ENCODE data around the gene TMEM126B. TPM values are rescaled to one million over a fixed set of nuclear protein-coding genes. Genes with fewer than 3 reads are reported as not detected.
A peak's percentile ranks its signal among the peaks of the same experiment; 100 is the strongest.
"Not testable (repeated sequence)": the region's sequence is repeated elsewhere in the genome, so short reads cannot be mapped to it uniquely, and the experiment has no call there.

Gene TMEM126B
- total RNA-seq, 1 experiment from 2014 or later, result 88.7 TPM

GRCh38 chr11:85647604-85648299 lies 19.4 kb downstream of the TMEM126B start, which contains the start of gene TMEM126A:
TMEM126A (plus strand) TSS chr11:85647967; CDS start chr11:85650256, 2,289 bp downstream.
- DNase-seq (ENCODE audit: low read depth), result peak; percentile 86

DNA sequence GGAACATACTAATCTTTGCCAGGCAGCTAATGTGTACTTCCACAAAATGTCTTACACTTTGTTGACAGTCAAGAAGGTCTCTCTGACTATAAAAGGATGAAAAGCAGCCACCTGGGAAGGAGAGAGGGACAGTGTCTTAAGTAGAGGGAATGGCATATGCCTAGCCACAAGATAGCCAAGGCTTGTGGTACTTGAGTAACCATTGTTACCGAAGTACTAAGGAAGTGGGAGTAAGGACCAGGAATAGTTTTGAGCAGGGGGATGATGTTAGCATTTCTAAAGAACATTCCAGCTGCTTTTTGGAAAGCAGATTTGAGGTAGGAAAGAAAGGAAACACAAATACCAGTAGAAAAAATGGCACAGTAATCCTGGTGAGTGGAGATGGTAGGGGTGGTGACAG lies 22.7 kb downstream of the TMEM126B start:
- no peak for DNase-seq (ENCODE audit: low read depth)

DNA sequence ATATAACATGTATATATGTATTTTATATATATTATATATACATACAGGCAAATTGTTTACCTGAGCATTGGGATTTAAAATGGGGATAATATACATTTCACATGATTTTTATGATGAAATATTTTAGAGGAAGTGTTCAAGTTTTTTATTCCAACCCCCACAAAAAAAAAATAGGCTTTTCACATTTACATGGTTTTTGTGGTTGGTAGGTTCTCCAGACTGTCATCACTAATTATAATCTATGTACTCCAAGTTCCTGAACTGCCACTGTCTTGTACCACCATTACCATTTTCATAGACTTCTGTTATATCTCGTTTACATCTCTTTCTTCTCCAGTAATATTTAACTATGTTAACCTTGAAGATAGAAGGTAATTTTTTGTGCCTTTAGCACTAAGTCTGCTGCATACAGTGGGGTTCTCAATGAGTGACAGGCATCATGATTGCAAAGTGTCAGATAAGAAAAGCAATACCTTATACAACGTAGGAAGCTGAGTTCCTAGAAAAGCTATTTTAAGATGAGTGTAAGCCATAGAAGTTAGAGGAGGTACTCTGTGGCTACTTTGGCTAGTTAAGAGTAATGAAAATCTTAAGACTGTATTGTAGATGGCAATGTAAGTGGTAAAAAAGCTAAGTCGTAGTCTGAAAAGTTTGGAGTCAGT lies 24.5 kb downstream of the TMEM126B start:
- DNase-seq (ENCODE audit: low read depth), result no peak

DNA sequence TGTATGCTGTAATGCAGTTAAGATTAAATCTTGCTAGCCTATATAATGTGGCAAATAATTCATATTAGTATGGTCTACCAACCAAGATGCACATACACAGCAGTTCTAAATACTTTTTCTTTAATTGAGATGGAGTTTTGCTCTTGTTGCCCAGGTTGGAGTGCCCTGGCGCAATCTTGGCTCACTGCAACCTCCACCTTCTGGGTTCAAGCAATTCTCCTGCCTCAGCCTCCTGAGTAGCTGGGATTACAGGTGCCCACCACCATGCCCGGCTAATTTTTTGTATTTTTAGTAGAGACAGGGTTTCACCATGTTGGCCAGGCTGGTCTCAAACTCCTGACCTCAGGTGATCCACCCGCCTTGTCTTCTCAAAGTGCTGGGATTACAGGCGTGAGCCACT lies 25.9 kb downstream of the TMEM126B start:
- not testable (repeated sequence) for DNase-seq (ENCODE audit: low read depth)

DNA sequence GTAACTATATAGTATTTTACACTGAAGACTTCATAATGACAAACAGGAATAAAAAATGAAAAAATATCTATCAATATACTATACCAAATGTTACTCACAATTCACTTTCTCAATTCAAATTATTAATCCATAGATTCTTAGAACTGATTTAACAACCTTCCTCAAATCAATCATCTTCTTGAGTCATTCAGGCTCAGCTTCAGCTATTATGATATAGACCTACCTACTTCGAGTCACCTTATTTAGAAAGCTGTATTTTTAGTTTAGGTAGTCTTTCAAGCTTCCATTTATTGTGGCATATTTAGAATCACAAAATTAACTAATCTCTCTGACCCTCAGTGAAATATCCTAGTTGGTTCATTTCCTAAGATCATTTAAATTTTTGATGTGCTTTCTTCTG lies 28.4 kb downstream of the TMEM126B start:
- DNase-seq (ENCODE audit: low read depth), result no peak

- no peak for DNase-seq (ENCODE audit: low read depth)
These were observed 29.8 kb downstream of the TMEM126B start for GRCh38 chr11:85658180-85658579.

DNA sequence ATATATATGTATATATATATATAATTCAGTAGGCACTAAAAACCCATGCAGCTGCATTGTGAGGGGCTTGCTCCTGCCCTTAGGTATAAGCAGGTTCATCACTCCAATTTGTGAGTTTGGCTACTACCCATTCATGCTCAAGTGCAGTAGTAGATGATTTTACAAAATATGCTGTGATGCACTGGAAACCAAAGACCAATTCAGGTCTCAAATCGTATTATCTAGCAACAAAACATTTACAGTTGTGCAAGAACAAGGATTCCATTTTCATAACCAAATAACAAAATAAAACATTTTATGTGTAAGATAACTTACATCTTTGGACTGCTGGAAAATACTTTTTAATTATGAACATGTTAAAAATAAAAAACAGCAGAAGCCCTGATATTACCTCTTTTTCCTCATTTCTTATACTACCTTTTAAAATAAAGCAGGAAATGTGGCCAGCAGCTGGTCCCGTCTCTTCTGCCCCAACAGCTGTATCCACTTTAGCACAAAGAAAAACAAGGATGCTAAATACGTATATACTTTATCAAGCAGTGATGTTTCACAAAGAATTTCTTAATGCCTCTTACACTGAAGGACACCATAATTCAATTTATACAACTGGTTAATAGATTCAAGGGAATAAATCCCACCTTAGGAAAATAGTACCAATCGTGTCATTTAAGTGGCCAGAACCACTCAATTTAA lies 33.7 kb downstream of the TMEM126B start:
- no peak for DNase-seq (ENCODE audit: low read depth)

DNA sequence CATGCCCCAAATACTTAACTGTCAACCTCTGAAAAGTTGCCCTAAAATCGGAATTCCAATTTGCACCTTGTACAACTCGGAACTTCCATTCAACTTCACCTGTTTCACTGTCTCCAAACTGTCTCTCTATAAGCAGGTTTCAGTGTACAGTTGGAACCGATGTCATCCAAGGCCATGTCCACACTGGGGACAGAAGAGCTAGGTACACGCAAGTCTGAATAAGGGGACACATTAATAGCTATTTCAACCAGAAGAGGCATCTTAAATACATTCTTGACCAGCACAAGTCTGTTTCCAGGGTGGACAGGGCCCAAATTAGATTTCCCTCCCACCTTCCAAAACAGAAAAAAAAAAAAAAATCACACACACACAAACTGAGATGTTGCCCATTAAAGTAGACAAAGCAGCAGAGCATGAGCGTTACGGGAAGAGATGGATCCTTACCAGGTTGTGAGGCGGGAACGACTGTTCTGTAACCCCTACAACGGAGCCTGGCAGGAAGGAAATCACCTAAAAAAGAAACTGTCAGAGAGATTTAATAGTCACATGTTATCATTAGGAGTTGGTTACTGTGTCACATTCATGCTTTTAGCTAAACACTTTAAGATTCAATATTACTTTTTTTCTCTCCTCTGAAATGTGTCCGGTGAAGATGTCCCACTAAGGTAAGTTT lies 34.8 kb downstream of the TMEM126B start:
- no peak for DNase-seq (ENCODE audit: low read depth)

DNA sequence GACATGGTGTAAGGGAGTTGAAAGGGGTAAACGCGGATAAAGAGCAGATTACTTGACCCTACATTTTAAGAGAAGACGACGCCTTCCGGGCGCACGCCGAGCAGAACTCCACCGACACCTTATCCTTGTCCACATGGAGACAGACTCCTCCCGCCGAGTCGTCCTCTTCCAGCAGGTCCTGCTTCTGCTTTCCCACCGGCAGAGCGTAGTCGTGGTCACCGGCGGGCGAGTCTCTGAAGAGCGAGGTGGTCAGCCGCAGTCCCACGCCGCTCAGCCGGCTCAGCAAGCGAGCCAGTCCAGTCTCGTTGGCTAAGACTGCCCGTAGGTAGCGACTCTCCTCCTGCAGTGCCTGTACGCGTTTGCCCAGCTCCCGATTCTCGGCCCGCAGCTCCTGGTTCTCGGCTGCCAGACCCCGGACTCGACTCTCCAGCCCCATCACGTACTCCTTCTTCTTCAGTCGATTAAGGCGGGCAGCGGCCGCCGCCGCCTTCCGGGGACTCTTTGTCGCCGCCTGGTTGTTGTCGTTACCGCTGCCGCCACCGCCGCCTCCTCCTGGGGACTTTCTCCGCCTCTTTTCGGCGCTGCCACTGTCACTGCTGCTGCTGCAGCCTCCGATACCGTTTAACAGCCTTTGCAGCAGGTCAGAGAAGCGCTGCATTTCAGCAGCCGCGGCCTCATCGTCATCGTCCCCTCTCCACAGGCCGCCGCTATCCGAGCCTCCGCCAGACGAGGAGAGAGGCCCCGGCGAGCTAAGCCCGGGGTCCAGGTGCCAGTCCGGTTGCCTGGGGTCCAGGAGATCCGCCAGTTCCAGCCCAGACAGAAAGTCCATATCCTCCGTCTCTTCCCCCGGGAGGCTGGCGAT lies 35.6 kb downstream of the TMEM126B start:
- DNase-seq (ENCODE audit: low read depth), result peak; percentile 65

DNA sequence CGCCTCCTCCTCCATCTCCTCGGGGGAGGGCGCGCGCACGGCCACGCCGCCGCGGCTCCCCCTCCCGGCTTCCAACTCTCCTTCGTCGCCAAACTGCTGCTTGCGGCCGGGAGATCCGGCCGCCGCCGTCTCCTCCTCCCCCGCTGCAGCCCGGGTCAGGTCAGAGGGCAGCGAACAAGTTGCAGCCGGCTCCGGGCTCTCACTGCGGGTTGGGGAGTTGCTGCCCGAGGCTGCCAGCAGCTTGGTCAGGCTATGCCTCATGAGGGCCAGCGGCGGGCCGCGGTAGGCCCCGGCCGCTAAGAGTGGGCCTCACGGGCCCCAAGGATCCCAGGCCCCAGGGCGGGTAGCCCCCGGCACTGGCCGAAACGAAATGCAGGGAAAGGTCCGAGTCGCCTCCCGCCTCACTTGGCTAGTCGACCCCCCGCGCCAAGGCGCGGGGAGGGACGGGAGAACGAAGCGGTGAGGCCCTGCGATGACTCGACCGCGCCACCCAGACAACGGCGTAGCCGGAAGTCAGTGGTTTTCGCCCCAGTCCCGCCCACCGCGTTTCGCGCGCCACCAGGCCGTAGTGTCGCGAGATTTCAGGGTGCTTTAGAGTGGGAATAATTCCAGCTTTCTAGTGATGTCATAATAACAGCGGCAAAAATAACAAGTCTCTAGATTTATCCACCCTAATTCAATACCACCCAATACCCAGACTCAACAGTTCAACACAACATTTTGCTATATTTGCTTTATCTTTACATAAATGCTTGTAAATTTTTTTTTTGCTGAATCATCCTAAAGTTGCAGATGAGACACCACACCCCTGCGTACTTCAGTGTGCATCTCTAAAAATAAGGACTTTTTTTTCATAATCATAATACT lies 36.5 kb downstream of the TMEM126B start, which contains the start of gene CREBZF:
Gene CREBZF (minus strand): TSS at position 515 of the 867 bp plus-strand sequence. CDS start 254 bp downstream, at position 261.
- DNase-seq (ENCODE audit: low read depth), result peak; percentile 91

DNA sequence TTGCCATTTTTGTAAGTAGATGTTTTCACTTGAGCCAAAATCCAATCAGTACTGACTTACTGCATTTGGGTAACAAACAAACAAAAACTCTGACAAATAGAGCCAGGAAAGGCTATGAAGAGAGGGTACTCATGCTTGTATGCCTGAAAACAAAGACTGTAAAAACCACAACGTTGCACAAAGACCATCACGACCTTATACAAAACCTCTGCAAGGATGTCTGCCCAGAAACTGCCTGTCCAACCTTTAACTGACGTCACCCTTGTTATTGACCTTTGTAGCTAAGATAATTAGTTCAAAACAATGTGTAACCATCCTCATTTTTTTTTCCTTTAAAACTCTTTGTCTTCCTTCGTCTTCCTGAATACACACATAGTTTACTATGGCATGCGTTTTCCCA lies 37.3 kb downstream of the TMEM126B start:
- no peak for DNase-seq (ENCODE audit: low read depth)

DNA sequence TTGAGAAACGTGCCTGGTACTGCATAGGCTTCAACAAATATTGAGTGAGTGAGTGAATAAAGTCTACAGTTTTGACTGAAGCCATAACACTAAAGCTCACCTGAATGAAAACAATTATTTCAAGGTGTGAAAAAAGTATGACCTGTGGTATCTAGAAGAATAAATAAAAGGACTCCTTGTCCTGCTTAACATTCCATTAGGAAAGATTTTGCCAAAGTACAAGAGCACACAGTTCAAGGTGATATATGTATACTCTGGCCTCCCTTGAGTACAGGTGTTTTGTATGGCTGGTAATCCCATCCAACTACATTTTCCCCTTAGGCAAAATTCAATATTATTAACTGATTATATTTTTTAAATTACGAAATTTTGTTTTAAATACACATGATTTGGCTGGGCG lies 38.3 kb downstream of the TMEM126B start:
- no peak for DNase-seq (ENCODE audit: low read depth)

DNA sequence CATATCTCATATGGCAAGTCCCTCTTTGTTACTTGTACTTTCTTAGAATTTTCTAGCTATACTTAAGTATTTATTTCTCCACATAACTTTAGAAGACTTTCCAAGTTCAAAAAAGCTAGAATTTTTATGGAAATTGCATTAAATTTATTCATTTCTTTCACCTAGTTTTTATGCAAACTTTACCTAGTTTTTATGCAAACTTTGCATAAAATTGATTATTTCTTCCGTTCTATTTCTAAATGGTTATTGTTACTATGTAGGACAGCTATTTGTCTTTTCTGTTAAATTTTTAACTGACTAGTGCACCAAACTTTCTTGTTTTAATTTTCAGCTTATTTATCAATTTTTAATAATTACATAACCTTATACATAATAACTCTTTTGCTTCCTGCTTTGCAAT lies 39.8 kb downstream of the TMEM126B start:
- DNase-seq (ENCODE audit: low read depth), result no peak

GRCh38 chr11:85670949-85671663 lies 42.7 kb downstream of the TMEM126B start:
- DNase-seq (ENCODE audit: low read depth), result not testable (repeated sequence)

DNA sequence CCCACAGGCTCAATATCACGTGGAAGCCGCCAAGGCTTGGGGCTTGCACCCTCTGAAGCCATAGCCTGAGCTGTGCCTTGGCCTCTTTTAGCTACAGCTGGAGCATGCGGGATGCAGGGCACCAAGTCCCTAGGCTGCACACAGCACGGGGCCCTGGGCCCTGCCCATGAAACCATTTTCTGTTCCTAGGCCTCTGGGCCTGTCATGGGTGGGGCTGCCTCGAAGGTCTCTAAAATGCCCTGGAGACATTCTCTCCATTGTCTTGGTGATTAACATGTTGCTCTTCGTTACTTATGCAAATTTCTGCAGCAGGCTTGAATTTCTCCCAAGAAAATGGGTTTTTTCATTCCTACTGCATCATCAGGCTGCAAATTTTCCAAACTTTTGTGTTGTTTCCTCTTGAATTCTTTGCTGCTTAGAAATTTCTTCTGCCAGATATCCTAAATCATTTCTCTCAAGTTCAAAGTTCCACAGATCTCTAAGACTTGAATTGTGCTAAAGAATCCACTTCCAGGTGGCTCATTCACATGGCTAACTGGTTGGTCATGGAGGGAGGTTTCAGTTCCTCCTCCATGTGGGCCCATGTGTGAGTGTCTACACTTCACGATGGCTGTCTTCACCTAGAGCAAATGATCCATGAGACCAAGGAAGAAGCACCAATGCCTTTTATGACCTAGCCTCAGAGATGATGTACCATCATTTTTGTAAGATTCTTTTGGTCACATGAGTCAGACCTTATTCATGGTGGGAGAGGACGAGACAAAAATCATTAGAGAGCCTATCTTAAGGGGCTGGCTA lies 43.9 kb downstream of the TMEM126B start:
- DNase-seq (ENCODE audit: low read depth), result peak; percentile 40

DNA sequence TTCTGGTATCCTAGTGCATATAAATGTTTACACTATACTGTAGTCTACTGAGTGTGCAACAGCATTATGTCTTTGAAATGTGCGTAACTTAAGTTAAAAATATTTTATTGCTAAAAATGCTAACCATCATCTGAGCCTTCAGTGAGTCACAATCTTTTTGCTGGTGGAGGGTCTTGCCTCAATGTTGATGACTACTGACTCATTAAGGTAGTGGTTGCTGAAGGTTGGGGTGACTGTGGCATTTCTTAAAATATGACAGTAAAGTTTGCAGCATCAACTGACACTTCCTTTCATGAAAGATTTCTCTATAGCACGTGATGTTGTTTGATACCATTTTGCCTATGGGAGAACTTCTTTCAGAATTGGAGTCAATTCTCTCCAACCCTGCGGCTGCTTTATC lies 45.0 kb downstream of the TMEM126B start:
- DNase-seq (ENCODE audit: low read depth), result peak; percentile 31

DNA sequence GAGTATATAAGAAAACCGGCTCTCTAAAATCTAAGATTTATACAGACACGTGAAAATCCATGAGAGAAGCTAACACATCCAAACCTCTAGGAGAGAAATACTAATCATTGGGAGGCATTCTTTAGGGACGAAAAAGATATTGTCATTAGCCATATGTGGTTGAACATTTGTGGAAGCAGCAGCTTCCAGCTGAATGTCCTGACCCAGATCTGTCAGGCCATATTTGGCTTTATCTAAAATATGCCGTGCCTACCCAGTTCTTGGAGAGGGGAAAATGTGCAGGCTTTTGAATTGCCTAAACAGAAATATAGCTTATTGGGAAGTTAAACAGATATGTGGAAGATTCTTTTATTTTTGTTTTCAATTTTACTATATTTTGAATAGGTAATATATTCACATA lies 51.2 kb downstream of the TMEM126B start:
- no peak for DNase-seq (ENCODE audit: low read depth)

GRCh38 chr11:85680897-85681296 lies 52.5 kb downstream of the TMEM126B start:
- DNase-seq (ENCODE audit: low read depth), result no peak
